ENCODE measurements around the gene PRRT2. TPM values are rescaled to one million over a fixed set of nuclear protein-coding genes. Genes with fewer than 3 reads are reported as not detected.

PRRT2 gene
- total and polyA plus RNA-seq, 2 experiments from 2014 or later, result 7.0 to 11.1 TPM

- Histone ChIP-seq H3K27ac (no peak overlapping the region), H3K4me1 (ENCODE audit: insufficient read depth) (peaks cover 21% of the 10 kb centered on the region), H3K27me3 (no peaks in the 10 kb centered on the region), H3K36me3 (replicated peaks; ENCODE audit: insufficient read depth, low read depth) (no peaks in the 10 kb centered on the region), H3K9me2 (replicated peaks; ENCODE audit: insufficient read depth) (no peaks in the 10 kb centered on the region), H3K4me3 (no peak overlapping the region), H3K79me2 (peaks cover 21% of the 10 kb centered on the region), H4K20me1 (ENCODE audit: insufficient read depth, poor library complexity, severe bottlenecking) (no peaks in the 10 kb centered on the region), H3K9me3 (ENCODE audit: low read depth) (no peaks in the 10 kb centered on the region), H2AFZ (no peak overlapping the region), H3K4me2 (no peak overlapping the region)
- TF ChIP-seq EZH2 (IDR thresholded peaks at IDR 0.05; ENCODE audit: borderline replicate concordance) (no peak), EZH2phosphoT487 (IDR thresholded peaks at IDR 0.05; ENCODE audit: low read depth, severe bottlenecking, unreplicated experiment) (no peak), CTCF (IDR thresholded peaks at IDR 0.05; ENCODE audit: poor library complexity) (no peak)
- WGBS (ENCODE audit: low lambda C conversion rate, missing lambda C conversion rate), result 95% methylated on average over 9 of the region's 9 CpGs
- no peak for DNase-seq (ENCODE audit: low spot score)
These were observed 48.2 kb downstream of the PRRT2 start for GRCh38 chr16:29860218-29860617.

- peak overlapping the region; percentile 92 for H3K27ac ChIP-seq
- WGBS (ENCODE audit: low lambda C conversion rate, missing lambda C conversion rate), result 3% methylated on average over 21 of the region's 27 CpGs
- no peak for TF ChIP-seq EZH2phosphoT487 (IDR thresholded peaks at IDR 0.05; ENCODE audit: low read depth, severe bottlenecking, unreplicated experiment)
- TF ChIP-seq CTCF (IDR thresholded peaks at IDR 0.05; ENCODE audit: poor library complexity), result peak; percentile 5
- TF ChIP-seq EZH2 (IDR thresholded peaks at IDR 0.05; ENCODE audit: borderline replicate concordance), result no peak
- H3K27me3 ChIP-seq, result no peaks in the 10 kb centered on the region
- peaks cover 15% of the 10 kb centered on the region for H3K4me1 ChIP-seq (ENCODE audit: insufficient read depth)
- H3K79me2 ChIP-seq, result peaks cover 21% of the 10 kb centered on the region
- peak overlapping the region; percentile 79 for H3K4me3 ChIP-seq
- H3K4me2 ChIP-seq, result peak overlapping the region; percentile 89
- no peaks in the 10 kb centered on the region for H3K9me3 ChIP-seq (ENCODE audit: low read depth)
- peak; percentile 52 for DNase-seq (ENCODE audit: low spot score)
- H3K36me3 ChIP-seq (replicated peaks; ENCODE audit: insufficient read depth, low read depth), result no peaks in the 10 kb centered on the region
- peak overlapping the region; percentile 21 for H2AFZ ChIP-seq
- no peaks in the 10 kb centered on the region for H3K9me2 ChIP-seq (replicated peaks; ENCODE audit: insufficient read depth)
- H4K20me1 ChIP-seq (ENCODE audit: insufficient read depth, poor library complexity, severe bottlenecking), result no peaks in the 10 kb centered on the region
These were observed 50.4 kb downstream of the PRRT2 start for GRCh38 chr16:29862383-29862883.

- H3K27ac ChIP-seq, result peak within 1 kb of the TSS; percentile 92
- H3K4me1 ChIP-seq (ENCODE audit: insufficient read depth), result peaks cover 15% of the 10 kb centered on the region
- WGBS (ENCODE audit: low lambda C conversion rate, missing lambda C conversion rate), result 1% methylated on average over 57 of the region's 57 CpGs
- H3K9me2 ChIP-seq (replicated peaks; ENCODE audit: insufficient read depth), result no peaks in the 10 kb centered on the region
- TF ChIP-seq CTCF (IDR thresholded peaks at IDR 0.05; ENCODE audit: poor library complexity) (peak; percentile 82), EZH2 (IDR thresholded peaks at IDR 0.05; ENCODE audit: borderline replicate concordance) (no peak), EZH2phosphoT487 (IDR thresholded peaks at IDR 0.05; ENCODE audit: low read depth, severe bottlenecking, unreplicated experiment) (no peak)
- H2AFZ ChIP-seq, result peak within 1 kb of the TSS; percentile 21
- no peaks in the 10 kb centered on the region for H3K27me3 ChIP-seq
- no peaks in the 10 kb centered on the region for H4K20me1 ChIP-seq (ENCODE audit: insufficient read depth, poor library complexity, severe bottlenecking)
- no peaks in the 10 kb centered on the region for H3K9me3 ChIP-seq (ENCODE audit: low read depth)
- peaks cover 21% of the 10 kb centered on the region for H3K79me2 ChIP-seq
- H3K36me3 ChIP-seq (replicated peaks; ENCODE audit: insufficient read depth, low read depth), result no peaks in the 10 kb centered on the region
- H3K4me3 ChIP-seq, result peak within 1 kb of the TSS; percentile 79
- peak within 1 kb of the TSS; percentile 89 for H3K4me2 ChIP-seq
- peak; percentile 97 for DNase-seq (ENCODE audit: low spot score)
These were observed 51.1 kb downstream of the PRRT2 start, which contains the start of gene CDIPT for GRCh38 chr16:29862884-29863668. CDIPT (minus strand) TSS chr16:29863226; CDS start chr16:29862857, 369 bp downstream.
